ENCODE measurements around the gene MTCH1. TPM values are rescaled to one million over a fixed set of nuclear protein-coding genes. Genes with fewer than 3 reads are reported as not detected.

Gene MTCH1
- total and polyA plus RNA-seq, 2 of the 4 experiments (the other 2 are of a cell fraction) = 215 to 263 TPM

- no peak for TF ChIP-seq MXI1 (IDR thresholded peaks at IDR 0.05; ENCODE audit: borderline replicate concordance, low read depth, low read length)
Measured at GRCh38 chr6:37004044-37004980, 18.3 kb upstream of the MTCH1 start (continued).

- TF ChIP-seq CTCF (conservative IDR thresholded peaks at IDR 0.05; ENCODE audit: low read depth, low read length) (no peak), CHD1 (IDR thresholded peaks at IDR 0.05; ENCODE audit: low read depth, low read length) (no peak), MAZ (IDR thresholded peaks at IDR 0.05; ENCODE audit: borderline replicate concordance, low read depth, low read length) (no peak), CEBPB (IDR thresholded peaks at IDR 0.05; ENCODE audit: low read depth, low read length) (no peak), MXI1 (IDR thresholded peaks at IDR 0.05; ENCODE audit: borderline replicate concordance, low read depth, low read length) (no peak), RCOR1 (IDR thresholded peaks at IDR 0.05; ENCODE audit: insufficient replicate concordance, low read length) (no peak), RAD21 (IDR thresholded peaks at IDR 0.05; ENCODE audit: low read length) (no peak), MAFK (IDR thresholded peaks at IDR 0.05; ENCODE audit: low read depth, low read length) (no peak), RFX5 (IDR thresholded peaks at IDR 0.05; ENCODE audit: low read depth, low read length) (no peak), BHLHE40 (IDR thresholded peaks at IDR 0.05; ENCODE audit: low read depth, low read length) (no peak)
- TF ChIP-seq, protein P1, sequence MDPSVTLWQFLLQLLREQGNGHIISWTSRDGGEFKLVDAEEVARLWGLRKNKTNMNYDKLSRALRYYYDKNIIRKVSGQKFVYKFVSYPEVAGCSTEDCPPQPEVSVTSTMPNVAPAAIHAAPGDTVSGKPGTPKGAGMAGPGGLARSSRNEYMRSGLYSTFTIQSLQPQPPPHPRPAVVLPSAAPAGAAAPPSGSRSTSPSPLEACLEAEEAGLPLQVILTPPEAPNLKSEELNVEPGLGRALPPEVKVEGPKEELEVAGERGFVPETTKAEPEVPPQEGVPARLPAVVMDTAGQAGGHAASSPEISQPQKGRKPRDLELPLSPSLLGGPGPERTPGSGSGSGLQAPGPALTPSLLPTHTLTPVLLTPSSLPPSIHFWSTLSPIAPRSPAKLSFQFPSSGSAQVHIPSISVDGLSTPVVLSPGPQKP (IDR thresholded peaks at IDR 0.05; ENCODE audit: borderline replicate concordance, low read depth, low read length) = no peak
- Histone ChIP-seq H3K23ac (ENCODE audit: low read depth, low read length) (no peak overlapping the region), H3K9me1 (ENCODE audit: insufficient read depth, low read length) (no peaks in the 10 kb centered on the region), H3K9ac (ENCODE audit: low read depth, low read length) (no peak overlapping the region), H3K27ac (ENCODE audit: insufficient read depth, low read length) (no peak overlapping the region), H4K20me1 (ENCODE audit: insufficient read depth, low read length) (no peaks in the 10 kb centered on the region), H2AFZ (replicated peaks; ENCODE audit: low read length, poor library complexity) (no peak overlapping the region), H3K56ac (ENCODE audit: extremely low read depth, insufficient read depth, low read length) (no peak overlapping the region), H3K4ac (ENCODE audit: low read depth, low read length) (no peak overlapping the region), H3K9me3 (ENCODE audit: control insufficient read depth, insufficient read depth, low read length) (no peaks in the 10 kb centered on the region), H2BK120ac (ENCODE audit: low read depth, low read length) (no peak overlapping the region), H3K4me1 (ENCODE audit: control insufficient read depth, insufficient read depth, low read length) (no peaks in the 10 kb centered on the region), H2AK5ac (ENCODE audit: low read depth, low read length) (no peak overlapping the region), H4K5ac (ENCODE audit: low read depth, low read length) (no peak overlapping the region), H2BK5ac (ENCODE audit: low read depth, low read length, poor library complexity, severe bottlenecking) (no peak overlapping the region), H3K27me3 (ENCODE audit: control insufficient read depth, insufficient read depth, low read length) (peaks cover 40% of the 10 kb centered on the region), H3K36me3 (ENCODE audit: control insufficient read depth, insufficient read depth, low read length) (no peaks in the 10 kb centered on the region), H2BK15ac (ENCODE audit: low read depth, low read length) (no peak overlapping the region), H4K8ac (ENCODE audit: low read depth in 2 of 2, low read length in 2 of 2) (no peak overlapping the region), H3K14ac (replicated peaks; ENCODE audit: low read depth, low read length) (no peak overlapping the region), H3K4me3 (ENCODE audit: insufficient read depth, low read depth, low read length) (no peak overlapping the region), H4K91ac (ENCODE audit: insufficient read depth, low read depth, low read length) (no peak overlapping the region), H3K18ac (ENCODE audit: low read depth, low read length) (no peak overlapping the region), H3K4me2 (ENCODE audit: low read depth, low read length) (no peak overlapping the region), H3K79me1 (ENCODE audit: low read depth in 1 of 2, low read length in 2 of 2) (no peaks in the 10 kb centered on the region), H2BK20ac (ENCODE audit: low read depth, low read length) (no peak overlapping the region), H2AK9ac (replicated peaks; ENCODE audit: low read depth, low read length, poor library complexity) (no peak overlapping the region)
- no peak for DNase-seq
- ChIA-PET CTCF (no interaction called here), POLR2A (ENCODE audit: unreplicated experiment) (no interaction called here)
- no peak for ATAC-seq (ENCODE audit: low read depth)
- in situ Hi-C loops (cut with MboI; ENCODE audit: low sequenced_read_pairs) = no loop called here
- intact Hi-C loops (cut with micrococcal nuclease) = no loop called here
- no TSS peak for BruUV-seq (replicated peaks)
- dilution Hi-C loops (cut with HindIII; ENCODE audit: low sequenced_read_pairs, unreplicated experiment) = no loop called here
- WGBS, 2 experiments (ENCODE audit: extremely low coverage in 2 of 2, insufficient read length in 1 of 2) = no CpG with 5 or more reads among the region's 4 CpGs
Measured at GRCh38 chr6:36999751-37000125, 13.7 kb upstream of the MTCH1 start.

Measured in IMR-90 (cell line).